ENCODE data around the gene RNF220. TPM values are rescaled to one million over a fixed set of nuclear protein-coding genes. Genes with fewer than 3 reads are reported as not detected.
"Not testable (repeated sequence)": the region's sequence is repeated elsewhere in the genome, so short reads cannot be mapped to it uniquely, and the experiment has no call there.

The RNF220 gene
- total RNA-seq, 4 donors from 2014 or later: 112 to 134 (median 132) TPM

- ATAC-seq: no peak
- TF ChIP-seq POLR2AphosphoS5 (IDR thresholded peaks at IDR 0.05) (no peak), EP300 (IDR thresholded peaks at IDR 0.05) (no peak), POLR2A (IDR thresholded peaks at IDR 0.05) (no peak)
- TF ChIP-seq, protein P1, sequence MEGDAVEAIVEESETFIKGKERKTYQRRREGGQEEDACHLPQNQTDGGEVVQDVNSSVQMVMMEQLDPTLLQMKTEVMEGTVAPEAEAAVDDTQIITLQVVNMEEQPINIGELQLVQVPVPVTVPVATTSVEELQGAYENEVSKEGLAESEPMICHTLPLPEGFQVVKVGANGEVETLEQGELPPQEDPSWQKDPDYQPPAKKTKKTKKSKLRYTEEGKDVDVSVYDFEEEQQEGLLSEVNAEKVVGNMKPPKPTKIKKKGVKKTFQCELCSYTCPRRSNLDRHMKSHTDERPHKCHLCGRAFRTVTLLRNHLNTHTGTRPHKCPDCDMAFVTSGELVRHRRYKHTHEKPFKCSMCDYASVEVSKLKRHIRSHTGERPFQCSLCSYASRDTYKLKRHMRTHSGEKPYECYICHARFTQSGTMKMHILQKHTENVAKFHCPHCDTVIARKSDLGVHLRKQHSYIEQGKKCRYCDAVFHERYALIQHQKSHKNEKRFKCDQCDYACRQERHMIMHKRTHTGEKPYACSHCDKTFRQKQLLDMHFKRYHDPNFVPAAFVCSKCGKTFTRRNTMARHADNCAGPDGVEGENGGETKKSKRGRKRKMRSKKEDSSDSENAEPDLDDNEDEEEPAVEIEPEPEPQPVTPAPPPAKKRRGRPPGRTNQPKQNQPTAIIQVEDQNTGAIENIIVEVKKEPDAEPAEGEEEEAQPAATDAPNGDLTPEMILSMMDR (IDR thresholded peaks at IDR 0.05): no peak
- H3K27me3 ChIP-seq: peaks cover 23% of the 10 kb centered on the region
- no peaks in the 10 kb centered on the region for H3K36me3 ChIP-seq
- H3K4me1 ChIP-seq: peaks cover 0 to 24% (median 0%) of the 10 kb centered on the region in 3 donors
- H3K27ac ChIP-seq: no peak overlapping the region
- H3K4me3 ChIP-seq: no peak overlapping the region
- H3K9me3 ChIP-seq: no peaks in the 10 kb centered on the region
- 79 to 87% methylated on average over 7 to 12 of the region's 12 CpGs for WGBS, 2 donors (ENCODE audit: low coverage in 1 of 2)
Measured at GRCh38 chr1:44497422-44498170, 92.5 kb downstream of the RNF220 start.

DNA sequence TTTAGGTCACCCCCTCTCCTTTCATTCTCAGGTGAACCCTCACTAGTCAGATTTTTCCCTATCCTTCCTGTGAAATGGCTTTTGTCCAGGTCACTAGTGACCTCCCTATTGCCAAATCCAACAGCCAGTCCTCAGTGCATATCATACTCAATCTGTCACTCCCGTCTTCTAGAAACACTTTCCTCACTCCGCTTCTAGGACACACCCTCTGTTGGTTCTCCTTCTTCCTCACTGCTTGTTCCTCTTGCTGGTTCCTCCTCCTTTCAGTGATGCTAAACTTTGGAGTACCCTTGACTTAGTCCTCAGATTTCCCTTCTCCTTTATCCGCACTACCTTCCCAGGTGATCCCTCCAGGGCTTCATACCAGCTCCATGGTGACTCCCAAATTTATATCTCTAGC, 94.3 kb downstream of the RNF220 start:
- WGBS, 2 donors (ENCODE audit: low coverage in 1 of 2): 75 to 78% methylated on average over 3 of the region's 3 CpGs
- no peak for ATAC-seq

DNA sequence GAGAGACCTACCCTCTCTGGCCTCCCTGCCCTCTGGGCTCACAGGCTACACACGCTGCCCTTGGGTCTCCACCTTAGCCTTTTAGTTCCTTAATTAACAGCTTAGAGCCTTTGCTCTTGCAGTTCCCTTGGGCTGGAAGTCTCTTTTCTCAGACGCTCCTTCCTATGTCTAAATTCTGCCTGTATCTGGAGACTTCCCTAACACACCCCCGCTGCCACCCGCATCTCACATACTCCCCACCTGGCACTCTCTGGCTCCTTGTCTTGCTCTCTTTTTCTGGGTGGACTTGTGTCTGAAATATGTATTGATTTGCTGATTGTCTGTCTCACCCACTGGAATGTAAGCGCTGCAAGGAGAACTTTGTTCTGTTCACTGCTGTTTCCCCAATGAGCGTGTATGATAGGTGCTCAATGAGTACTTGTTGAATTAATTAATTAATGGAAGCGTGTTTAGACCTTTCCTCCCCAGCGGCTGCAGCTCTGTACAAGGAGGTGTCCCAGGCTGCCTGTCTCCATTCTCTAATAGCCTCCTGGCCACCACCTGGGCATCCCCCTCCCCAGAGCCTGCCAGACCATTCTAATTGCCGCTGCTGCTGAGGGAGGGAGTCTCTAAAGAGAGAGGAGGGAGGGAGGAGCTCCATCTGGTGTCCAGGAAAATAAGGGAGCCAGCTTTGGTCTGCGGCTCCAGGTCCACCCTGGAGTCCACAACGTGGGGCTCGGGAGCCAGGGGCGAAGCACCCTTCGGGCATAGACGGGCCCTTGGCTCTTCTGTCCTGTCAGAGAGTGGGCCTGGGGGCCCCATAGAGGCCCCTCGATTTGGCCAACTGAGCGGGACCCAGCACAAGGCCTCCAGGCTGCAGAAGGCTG, 95.4 kb downstream of the RNF220 start:
- no peaks in the 10 kb centered on the region for H3K9me3 ChIP-seq
- H3K27ac ChIP-seq: no peak overlapping the region
- H3K36me3 ChIP-seq: no peaks in the 10 kb centered on the region
- TF ChIP-seq EP300 (IDR thresholded peaks at IDR 0.05): no peak
- no peak for TF ChIP-seq POLR2A (IDR thresholded peaks at IDR 0.05)
- TF ChIP-seq, protein P1 (IDR thresholded peaks at IDR 0.05): peak in 2 of 4 experiments; percentile 18 to 56
- TF ChIP-seq POLR2AphosphoS5 (IDR thresholded peaks at IDR 0.05): no peak
- no peak for ATAC-seq
- 72 to 100% methylated on average over 2 to 8 of the region's 17 CpGs for WGBS, 2 donors (ENCODE audit: low coverage in 1 of 2)
- H3K27me3 ChIP-seq: peaks cover 14% of the 10 kb centered on the region
- peak overlapping the region in 1 of 2 donors; percentile 9 for H3K4me3 ChIP-seq
- peaks cover 0 to 31% (median 0%) of the 10 kb centered on the region in 3 donors for H3K4me1 ChIP-seq

More for the DNA sequence above, 94.3 kb downstream of the RNF220 start:
- TF ChIP-seq POLR2A (IDR thresholded peaks at IDR 0.05) (no peak), EP300 (IDR thresholded peaks at IDR 0.05) (no peak), POLR2AphosphoS5 (IDR thresholded peaks at IDR 0.05) (no peak)
- TF ChIP-seq, protein P1 (IDR thresholded peaks at IDR 0.05): no peak
- Histone ChIP-seq H3K36me3 (no peaks in the 10 kb centered on the region), H3K4me3 (no peak overlapping the region), H3K27ac (no peak overlapping the region), H3K27me3 (peaks cover 14% of the 10 kb centered on the region), H3K4me1 (peaks cover 0 to 24% (median 0%) of the 10 kb centered on the region in 3 donors), H3K9me3 (no peaks in the 10 kb centered on the region)

GRCh38 chr1:44501047-44501890, 96.2 kb downstream of the RNF220 start:
- H3K27me3 ChIP-seq: peaks cover 14% of the 10 kb centered on the region
- peak overlapping the region in 1 of 4 donors; percentile 22 for H3K27ac ChIP-seq
- H3K9me3 ChIP-seq: no peaks in the 10 kb centered on the region
- TF ChIP-seq POLR2AphosphoS5 (IDR thresholded peaks at IDR 0.05): no peak
- no peak for TF ChIP-seq POLR2A (IDR thresholded peaks at IDR 0.05)
- TF ChIP-seq, protein P1 (IDR thresholded peaks at IDR 0.05): no peak
- H3K36me3 ChIP-seq: no peaks in the 10 kb centered on the region
- peaks cover 0 to 32% (median 0%) of the 10 kb centered on the region in 3 donors for H3K4me1 ChIP-seq
- WGBS, 2 donors (ENCODE audit: low coverage in 1 of 2): 44 to 76% methylated on average over 5 to 11 of the region's 13 CpGs
- peak; percentile 36 for ATAC-seq
- peak overlapping the region in 1 of 2 donors; percentile 9 for H3K4me3 ChIP-seq

GRCh38 chr1:44502823-44503222, 97.8 kb downstream of the RNF220 start:
- H3K27ac ChIP-seq, H3K4me3 ChIP-seq, ATAC-seq, H3K9me3 ChIP-seq, H3K36me3 ChIP-seq: not testable (repeated sequence)
- WGBS, 2 donors (ENCODE audit: low coverage in 1 of 2): 92 to 95% methylated on average over 3 to 6 of the region's 6 CpGs
- H3K4me1 ChIP-seq: peaks cover 0 to 32% (median 0%) of the 10 kb centered on the region in 3 donors
- peaks cover 25% of the 10 kb centered on the region for H3K27me3 ChIP-seq
